A673 (cell line): ENCODE measurements around the gene ABCD2.

Source experiments
- EZH2 ChIP-seq: fragments of 200-600 bp; sonication (generic); IDR thresholded peaks from 2 replicates; pipeline ENCODE4 v1.6.1; 2017; ENCODE audit warnings: borderline replicate concordance, low read depth, mild to moderate bottlenecking, mixed read lengths, antibody characterized with exemption, low read length; ENCODE audit not compliant: poor library complexity, severe bottlenecking
- TF ChIP-seq, protein P1 (sequence below): fragments of 300-800, 200-600 bp; sonication (generic); conservative IDR thresholded peaks from 2 replicates; pipeline ENCODE4 v1.5.1; 2017; ENCODE audit warnings: low read depth, mild to moderate bottlenecking, antibody characterized with exemption, low read length, moderate library complexity, mixed read lengths

- TF ChIP-seq, protein P1, sequence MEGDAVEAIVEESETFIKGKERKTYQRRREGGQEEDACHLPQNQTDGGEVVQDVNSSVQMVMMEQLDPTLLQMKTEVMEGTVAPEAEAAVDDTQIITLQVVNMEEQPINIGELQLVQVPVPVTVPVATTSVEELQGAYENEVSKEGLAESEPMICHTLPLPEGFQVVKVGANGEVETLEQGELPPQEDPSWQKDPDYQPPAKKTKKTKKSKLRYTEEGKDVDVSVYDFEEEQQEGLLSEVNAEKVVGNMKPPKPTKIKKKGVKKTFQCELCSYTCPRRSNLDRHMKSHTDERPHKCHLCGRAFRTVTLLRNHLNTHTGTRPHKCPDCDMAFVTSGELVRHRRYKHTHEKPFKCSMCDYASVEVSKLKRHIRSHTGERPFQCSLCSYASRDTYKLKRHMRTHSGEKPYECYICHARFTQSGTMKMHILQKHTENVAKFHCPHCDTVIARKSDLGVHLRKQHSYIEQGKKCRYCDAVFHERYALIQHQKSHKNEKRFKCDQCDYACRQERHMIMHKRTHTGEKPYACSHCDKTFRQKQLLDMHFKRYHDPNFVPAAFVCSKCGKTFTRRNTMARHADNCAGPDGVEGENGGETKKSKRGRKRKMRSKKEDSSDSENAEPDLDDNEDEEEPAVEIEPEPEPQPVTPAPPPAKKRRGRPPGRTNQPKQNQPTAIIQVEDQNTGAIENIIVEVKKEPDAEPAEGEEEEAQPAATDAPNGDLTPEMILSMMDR = no peak
- TF ChIP-seq EZH2 = no peak
Measured at GRCh38 chr12:39623919-39624318, 4.3 kb upstream of the ABCD2 start.
